Measurements from ENCODE around the gene RHCG.
A peak's percentile ranks its signal among the peaks of the same experiment; 100 is the strongest.

RHCG gene

GRCh38 chr15:89472785-89473256 is 23.6 kb downstream of the RHCG start:
- TF ChIP-seq, protein P1, sequence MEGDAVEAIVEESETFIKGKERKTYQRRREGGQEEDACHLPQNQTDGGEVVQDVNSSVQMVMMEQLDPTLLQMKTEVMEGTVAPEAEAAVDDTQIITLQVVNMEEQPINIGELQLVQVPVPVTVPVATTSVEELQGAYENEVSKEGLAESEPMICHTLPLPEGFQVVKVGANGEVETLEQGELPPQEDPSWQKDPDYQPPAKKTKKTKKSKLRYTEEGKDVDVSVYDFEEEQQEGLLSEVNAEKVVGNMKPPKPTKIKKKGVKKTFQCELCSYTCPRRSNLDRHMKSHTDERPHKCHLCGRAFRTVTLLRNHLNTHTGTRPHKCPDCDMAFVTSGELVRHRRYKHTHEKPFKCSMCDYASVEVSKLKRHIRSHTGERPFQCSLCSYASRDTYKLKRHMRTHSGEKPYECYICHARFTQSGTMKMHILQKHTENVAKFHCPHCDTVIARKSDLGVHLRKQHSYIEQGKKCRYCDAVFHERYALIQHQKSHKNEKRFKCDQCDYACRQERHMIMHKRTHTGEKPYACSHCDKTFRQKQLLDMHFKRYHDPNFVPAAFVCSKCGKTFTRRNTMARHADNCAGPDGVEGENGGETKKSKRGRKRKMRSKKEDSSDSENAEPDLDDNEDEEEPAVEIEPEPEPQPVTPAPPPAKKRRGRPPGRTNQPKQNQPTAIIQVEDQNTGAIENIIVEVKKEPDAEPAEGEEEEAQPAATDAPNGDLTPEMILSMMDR (IDR thresholded peaks at IDR 0.05) = peak; percentile 93

- TF ChIP-seq, protein P1 (IDR thresholded peaks at IDR 0.05) = no peak
Measured at GRCh38 chr15:89469426-89470096, 26.8 kb downstream of the RHCG start.

- TF ChIP-seq, protein P1 (IDR thresholded peaks at IDR 0.05) = no peak
Measured at GRCh38 chr15:89463113-89463512, 33.3 kb downstream of the RHCG start.

DNA sequence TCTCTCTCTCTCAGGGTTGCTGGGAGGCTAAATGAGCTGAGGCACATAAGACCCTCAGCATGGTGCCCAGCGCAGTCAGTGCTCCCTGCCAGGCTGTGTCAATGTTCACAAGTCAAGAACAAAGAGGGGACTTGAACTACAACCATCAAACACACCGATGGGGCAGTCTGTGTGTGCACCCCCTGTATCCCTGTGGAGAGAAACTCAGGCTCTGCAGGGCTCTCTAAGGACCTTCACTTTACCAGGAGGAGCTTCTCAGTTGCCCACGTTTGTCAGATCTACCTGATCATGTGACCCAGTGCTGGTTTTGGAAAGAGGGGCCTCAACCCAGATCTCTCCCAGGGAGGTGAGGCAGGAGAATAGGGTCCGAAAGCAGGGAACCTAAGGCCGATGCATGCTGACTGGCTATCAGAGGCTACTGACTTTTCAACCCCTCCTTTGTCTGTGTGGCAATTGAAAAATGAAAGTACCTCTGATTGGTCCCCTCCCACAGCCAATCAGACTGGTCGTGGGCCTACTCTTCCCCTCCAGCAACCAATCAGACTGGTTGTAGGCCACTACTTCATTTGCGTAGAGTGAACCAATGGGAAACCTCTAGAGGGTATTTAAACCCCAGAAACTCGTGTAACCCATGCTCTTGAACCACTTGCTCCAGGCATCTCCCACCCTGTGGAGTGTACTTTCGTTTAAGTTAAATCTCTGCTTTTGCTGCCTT is 34.0 kb downstream of the RHCG start:
- TF ChIP-seq, protein P1 (IDR thresholded peaks at IDR 0.05) = no peak

DNA sequence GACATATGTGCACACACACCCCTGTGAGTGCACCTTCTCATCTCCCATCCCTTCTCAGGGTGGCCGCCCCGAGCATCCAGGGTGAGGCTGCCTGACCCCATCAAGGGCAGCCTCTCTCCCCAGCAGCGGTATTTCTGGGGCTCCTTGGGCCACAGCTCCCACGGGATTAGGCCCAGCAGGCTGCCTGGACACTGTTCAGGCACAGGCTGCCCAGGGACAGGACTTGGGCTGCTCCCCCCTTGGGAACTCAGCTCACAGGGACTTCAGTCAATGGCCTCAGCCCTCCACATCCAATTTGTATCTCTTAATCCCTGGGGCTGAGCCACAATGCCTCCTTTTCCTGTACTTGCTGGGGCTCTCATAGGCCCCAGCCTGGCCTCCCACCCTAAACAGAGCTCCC is 35.0 kb downstream of the RHCG start:
- TF ChIP-seq, protein P1 (IDR thresholded peaks at IDR 0.05) = no peak

GRCh38 chr15:89460048-89460447 is 36.3 kb downstream of the RHCG start:
- TF ChIP-seq, protein P1 (IDR thresholded peaks at IDR 0.05) = no peak

DNA sequence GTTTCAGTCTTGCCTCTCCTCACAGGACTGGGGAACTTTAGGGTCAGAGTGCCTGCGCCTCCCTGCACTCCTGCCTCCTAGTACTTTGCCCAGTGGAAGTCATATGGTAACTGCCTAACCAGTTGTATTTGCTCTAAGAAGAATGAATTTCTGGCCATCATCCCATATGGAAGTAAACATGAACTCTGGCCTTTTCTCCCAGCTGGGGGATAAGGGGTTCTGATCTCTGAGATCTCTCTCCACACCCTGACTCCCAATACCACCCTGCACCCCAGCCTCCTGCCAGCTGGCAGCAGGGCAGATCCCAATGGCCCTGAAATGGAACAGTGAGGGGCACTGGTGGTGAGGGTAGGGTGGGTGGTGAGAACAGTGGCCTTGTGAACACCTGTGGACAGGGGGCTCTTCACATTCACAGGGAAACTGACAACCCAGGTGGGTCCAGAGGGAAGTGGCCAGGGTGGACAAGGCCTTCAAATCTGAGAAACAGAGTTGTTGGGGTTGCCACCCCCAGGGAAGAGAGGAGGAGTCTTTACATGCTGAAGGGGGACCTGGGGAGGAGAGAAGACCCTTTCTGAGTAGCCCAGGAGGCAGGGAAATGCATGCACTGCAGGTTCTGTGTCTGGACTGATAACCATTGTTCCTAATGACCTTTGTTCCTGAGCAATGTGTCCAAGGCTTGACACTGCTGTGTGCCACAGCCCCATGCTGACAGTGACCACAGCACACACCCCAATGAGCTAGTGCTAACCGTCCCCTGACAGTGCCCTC is 36.9 kb downstream of the RHCG start:
- TF ChIP-seq, protein P1 (IDR thresholded peaks at IDR 0.05) = no peak
